K562 (cell line): ENCODE data around the gene XPNPEP1. TPM values are rescaled to one million over a fixed set of nuclear protein-coding genes. Genes with fewer than 3 reads are reported as not detected.

Source experiments
- ATAC-seq: fragments of 200-7000 bp; cut with Tn5 transposase; 3 replicates; pipeline ENCODE4 v1.9.1; 2020; ENCODE audit warnings: moderate library complexity
- BruUV-seq: library from RNA; stranded (reverse); fragments of 400-500 nt; replicated peaks from 2 replicates; lab custom pipeline; 2021; lab: Mats Ljungman, UMichigan
- CTCF ChIA-PET: fragments of 300-600 bp; formaldehyde crosslinking; extraction: SDS; loops from one replicate; lab custom pipeline; 2021; ENCODE audit warnings: low intra/inter-chr PET ratio; lab: Yijun Ruan, JAX
- POLR2A ChIA-PET: fragments of 300-600, 350-650 bp; sonication (Branson Sonifier 250); formaldehyde crosslinking; extraction: SDS; loops from one replicate; lab custom pipeline; 2021; ENCODE audit warnings: antibody characterized with exemption, inconsistent platforms; lab: Yijun Ruan, JAX
- DNase-seq, 4 experiments: peaks; one replicate each; pipeline versions ENCODE4 v3.0.0 to v3.0.0-alpha.2; 2011 to 2018; ENCODE audit warnings: low spot score in 3 of 4, mixed read lengths in 3 of 4; ENCODE audit errors: extremely low read depth in 1 of 4
- FAIRE-seq: peaks from 2 replicates; lab custom pipeline; 2011; peaks lifted over from hg19 to GRCh38; lab: Jason Lieb, UNC
- H2AFZ ChIP-seq: 2 replicates; pipeline ENCODE4 v1.6.0; 2011; ENCODE audit warnings: low read depth, low read length, control low read depth, inconsistent platforms
- H3K27ac ChIP-seq: fragments of 200-600 bp; 3 replicates; pipeline ENCODE4 v1.8.0; 2011; ENCODE audit warnings: low read depth, mild to moderate bottlenecking, control low read depth, inconsistent platforms, low read length, moderate library complexity, mixed read lengths; ENCODE audit errors: extremely low read depth
- H3K27me3 ChIP-seq, 2 experiments: fragments of 300-600 bp in 1 of 2; 2 replicates in 1 of 2; 3 replicates in 1 of 2; pipeline versions ENCODE4 v1.6.0 to v1.8.0; 2011; ENCODE audit warnings: inconsistent platforms in 2 of 2, low read length in 2 of 2, mild to moderate bottlenecking in 1 of 2, mixed read lengths in 1 of 2, moderate library complexity in 1 of 2; ENCODE audit not compliant: control insufficient read depth in 2 of 2, insufficient read depth in 2 of 2
- H3K36me3 ChIP-seq: fragments of 300-600 bp; 3 replicates; pipeline ENCODE4 v1.8.0; 2011; ENCODE audit warnings: mild to moderate bottlenecking, low read length, inconsistent platforms; ENCODE audit not compliant: control insufficient read depth, insufficient read depth
- H3K4me1 ChIP-seq, 2 experiments: fragments of 200-600 bp in 1 of 2; replicated peaks in 1 of 2; 2 replicates in 1 of 2; 3 replicates in 1 of 2; pipeline versions ENCODE4 v1.5.1 to v1.8.0; 2011; ENCODE audit warnings: inconsistent platforms in 2 of 2, low read length in 2 of 2, mild to moderate bottlenecking in 1 of 2, mixed read lengths in 1 of 2, moderate library complexity in 1 of 2; ENCODE audit not compliant: control insufficient read depth in 2 of 2, insufficient read depth in 2 of 2
- H3K4me2 ChIP-seq: 2 replicates; pipeline ENCODE4 v1.6.1; 2011; ENCODE audit warnings: low read length, control low read depth, inconsistent platforms, mixed read lengths; ENCODE audit not compliant: insufficient read depth
- H3K4me3 ChIP-seq: fragments of 200-600 bp; sonication (generic), shearing (Covaris generic); 2 replicates; pipeline ENCODE4 v1.5.1; 2016; ENCODE audit warnings: control low read depth, inconsistent platforms
- H3K79me2 ChIP-seq: fragments of 200-600 bp; 3 replicates; pipeline ENCODE4 v1.8.0; 2011; ENCODE audit warnings: low read length, inconsistent platforms; ENCODE audit not compliant: control insufficient read depth, insufficient read depth
- H3K9ac ChIP-seq, 2 experiments: 2 replicates each; pipeline versions ENCODE4 v1.6.0 to v1.6.1; 2011; ENCODE audit warnings: low read depth in 2 of 2, low read length in 2 of 2, control low read depth in 1 of 2, inconsistent platforms in 1 of 2, mild to moderate bottlenecking in 1 of 2, mixed read lengths in 1 of 2; ENCODE audit not compliant: insufficient read depth in 1 of 2
- H3K9me1 ChIP-seq: one replicate; pipeline ENCODE4 v1.6.0; 2011; ENCODE audit warnings: inconsistent platforms, mild to moderate bottlenecking, low read length, moderate library complexity; ENCODE audit not compliant: control insufficient read depth, insufficient read depth
- H3K9me3 ChIP-seq: replicated peaks from 2 replicates; pipeline ENCODE4 v1.5.1; 2011; ENCODE audit warnings: low read depth, low read length, inconsistent platforms; ENCODE audit not compliant: control insufficient read depth, insufficient read depth
- H4K20me1 ChIP-seq: replicated peaks from 2 replicates; pipeline ENCODE4 v1.6.1; 2011; ENCODE audit warnings: low read length, inconsistent platforms, mixed read lengths; ENCODE audit not compliant: control insufficient read depth, insufficient read depth
- ARID2 ChIP-seq: fragments of 450-650 bp; IDR thresholded peaks from 2 replicates; pipeline ENCODE4 v1.6.1; 2017; ENCODE audit warnings: antibody characterized with exemption, mild to moderate bottlenecking
- ATF3 ChIP-seq, 2 experiments: fragments of 450-650 bp in 1 of 2; sonication (generic) in 1 of 2; formaldehyde crosslinking in 1 of 2; IDR thresholded peaks in 1 of 2; conservative IDR thresholded peaks in 1 of 2; 2 replicates each; pipeline versions ENCODE4 v1.6.1 to v1.8.1; 2016 to 2023; ENCODE audit warnings: mild to moderate bottlenecking in 2 of 2, moderate library complexity in 2 of 2, inconsistent platforms in 1 of 2, missing genetic modification reagents in 1 of 2
- FOXP4 ChIP-seq: sonication (generic); formaldehyde crosslinking; IDR thresholded peaks from 2 replicates; pipeline ENCODE4 v1.8.0; 2022; ENCODE audit warnings: mild to moderate bottlenecking, missing genetic modification reagents, borderline replicate concordance
- GMEB1 ChIP-seq: fragments of 250-450 bp; sonication (Bioruptor Pico); IDR thresholded peaks from 2 replicates; pipeline ENCODE4 v1.4.0; 2020; ENCODE audit warnings: mild to moderate bottlenecking
- TCF15 ChIP-seq: fragments of 250-450 bp; sonication (Bioruptor Pico); IDR thresholded peaks from 2 replicates; pipeline ENCODE4 v1.8.0; 2022; ENCODE audit warnings: moderate library complexity, mild to moderate bottlenecking, inconsistent platforms
- ZHX1 ChIP-seq: fragments of 150-350 bp; conservative IDR thresholded peaks from 2 replicates; pipeline ENCODE4 v1.6.1; 2014; ENCODE audit warnings: low read length
- ZNF140 ChIP-seq: fragments of 250-450 bp; sonication (Bioruptor Pico); IDR thresholded peaks from 2 replicates; pipeline ENCODE4 v1.8.0; 2021; ENCODE audit warnings: moderate library complexity, mild to moderate bottlenecking, inconsistent platforms
- ZNF75A ChIP-seq: fragments of 450-650 bp; formaldehyde crosslinking; IDR thresholded peaks from 2 replicates; pipeline ENCODE4 v1.4.0; 2020; ENCODE audit warnings: mild to moderate bottlenecking
- WGBS: fragments of 100-300 bp; shearing (Covaris generic); methylation state at CpG from one replicate; pipeline ENCODE4 v1.1.6; 2016; ENCODE audit warnings: low coverage, mixed read lengths; ENCODE audit not compliant: insufficient coverage; ENCODE audit errors: missing lambda C conversion rate; 5-methylcytosine and 5-hydroxymethylcytosine counted together
- in situ Hi-C: fragments of 300-500 bp; cut with MboI; formaldehyde crosslinking; loops from 4 replicates; pipeline ENCODE4 v1.15.0; 2018; ENCODE audit warnings: inconsistent platforms, mixed read lengths
- intact Hi-C: fragments of 100-400 bp; cut with micrococcal nuclease; formaldehyde crosslinking; loops from 2 replicates; pipeline ENCODE4 v1.14.2; 2022
- polyA plus RNA-seq, 8 experiments: library from polyadenylated mRNA; depleted of rRNA in 4 of 8; stranded (reverse) in 5 of 8; unstranded in 3 of 8; fragments of >200 nt; fragmentation: Nextera tagmentation in 2 of 8; fragmentation: Illumina TruSeq in 1 of 8; extraction: Ambion mirVana in 2 of 8; extraction: Trizol in 1 of 8; gene quantifications; 2 replicates each; pipeline versions ENCODE4 v1.2.1 to v1.2.3, GENCODE V29; 2011 to 2014; ENCODE audit warnings: inconsistent platforms in 1 of 8, missing spikeins in 1 of 8
- total RNA-seq, 7 experiments: library from RNA; depleted of rRNA in 6 of 7; stranded (reverse); fragments of >200 nt in 6 of 7; fragmentation: Illumina TruSeq in 2 of 7; extraction: Trizol in 2 of 7; gene quantifications; 2 replicates each; pipeline versions ENCODE4 v1.2.1 to v1.2.3, GENCODE V29; 2011 to 2021; ENCODE audit warnings: low replicate concordance in 1 of 7

XPNPEP1 gene
- total and polyA plus RNA-seq, 9 of the 15 experiments (the other 6 are each of a cell fraction or from before 2014, with no cell fraction given), result 24.2 to 93.5 (median 40.1) TPM

GRCh38 chr10:109894516-109894915, 28.8 kb downstream of the XPNPEP1 start (continued):
- TF ChIP-seq ATF3 (IDR thresholded peaks at IDR 0.05) (no peak), ATF3 (CRISPR knock-in tag; conservative IDR thresholded peaks at IDR 0.05) (no peak), ZNF75A (CRISPR knock-in tag) (no peak)

GRCh38 chr10:109893386-109893785, 29.9 kb downstream of the XPNPEP1 start:
- H3K27me3 ChIP-seq, result no peaks in the 10 kb centered on the region
- 79% methylated on average over 4 of the region's 4 CpGs for WGBS
- no peak overlapping the region for H3K4me3 ChIP-seq
- peak overlapping the region; percentile 52; the same call in 1 of the 3 replicates for H3K27ac ChIP-seq
- in situ Hi-C loops, result no loop called here
- FAIRE-seq, result no peak
- 0 out of 4 replicates have a peak overlapping the region, but pooled peaks of 1 of the 2 experiments have one; percentile 20 for H3K9ac ChIP-seq
- BruUV-seq, result no TSS peak
- peaks cover 17% of the 10 kb centered on the region; the same call in 2 of the 3 replicates for H3K36me3 ChIP-seq
- no peaks in the 10 kb centered on the region for H3K9me3 ChIP-seq
- no peak overlapping the region for H3K4me2 ChIP-seq
- no peak overlapping the region for H2AFZ ChIP-seq
- H3K79me2 ChIP-seq, result peaks cover 4% of the 10 kb centered on the region; the same call in 1 of the 3 replicates
- CTCF ChIA-PET, result no interaction called here
- intact Hi-C loops, result no loop called here
- H3K4me1 ChIP-seq, result peaks cover 2 to 26% of the 10 kb centered on the region in 2 experiments; a peak in 3 of 5 replicates
- no peak for ATAC-seq
- no peak for DNase-seq
- no peaks in the 10 kb centered on the region for H3K9me1 ChIP-seq
- TF ChIP-seq ZNF140 (CRISPR knock-in tag), result no peak
- TF ChIP-seq ARID2, result no peak
- no peak for TF ChIP-seq ZHX1
- TF ChIP-seq FOXP4, result no peak
- TF ChIP-seq GMEB1, result no peak
- no peak for TF ChIP-seq TCF15 (CRISPR knock-in tag)
- no peaks in the 10 kb centered on the region; the same call in 1 of the 2 replicates for H4K20me1 ChIP-seq
- POLR2A ChIA-PET, result interaction anchor here (0.7 to 0.8 kb wide), 2 partner anchors 10 to 126 kb away, joined by 3 to 4 read pairs; no protein-coding TSS in a partner anchor
